ENCODE measurements around the gene ABI2. TPM values are rescaled to one million over a fixed set of nuclear protein-coding genes. Genes with fewer than 3 reads are reported as not detected.

ABI2 gene
- total RNA-seq (2022) = 57.3 and 65.6 TPM in 2 replicates
- percentile 76 among the genes with signal in this experiment for Bru-seq, nascent RNA
- percentile 74 among the genes with signal in this experiment for BruChase-seq, experiment 1, labeled RNA remaining after a 6-hour chase
- BruChase-seq, experiment 2, labeled RNA remaining after a 2-hour chase = percentile 78 among the genes with signal in this experiment
- long read RNA-seq, full-length matches to known transcripts = 26 of 111 reads
- long read RNA-seq, partial matches to known transcripts = 4 of 111 reads
- long read RNA-seq, other reads (novel, unspliced or antisense) = 81 of 111 reads

GRCh38 chr2:203327901-203328759 lies at the start of gene ABI2:
Gene ABI2, plus strand, starts transcription at chr2:203328394. Its CDS starts 121 bp downstream, at chr2:203328515.
- no peak for TF ChIP-seq CTCF (IDR thresholded peaks at IDR 0.05; ENCODE audit: unreplicated experiment)
- Mint-ChIP-seq H3K9me3 (ENCODE audit: unreplicated experiment) (no peaks in the 10 kb centered on the region), H3K4me3 (ENCODE audit: unreplicated experiment) (peak within 1 kb of the TSS; percentile 76), H3K27ac (ENCODE audit: low read depth, unreplicated experiment) (peak within 1 kb of the TSS; percentile 61), H3K4me1 (ENCODE audit: insufficient read depth, unreplicated experiment) (peaks cover 18% of the 10 kb centered on the region), H3K36me3 (ENCODE audit: insufficient read depth, unreplicated experiment) (no peaks in the 10 kb centered on the region), H3K27me3 (ENCODE audit: insufficient read depth, unreplicated experiment) (no peaks in the 10 kb centered on the region)
- ChIA-PET CTCF (interaction anchor here (0.5 to 1.5 kb wide), 4 partner anchors 9 to 737 kb away, joined by 3 to 4 read pairs (median 3); no protein-coding TSS in a partner anchor), POLR2A (interaction anchor here (0.6 to 2.2 kb wide), 9 partner anchors 10 to 388 kb away, joined by 3 to 17 read pairs (median 3); partner anchors contain the start of gene CYP20A1)
- no TSS peak for BruUV-seq (replicated peaks)
- intact Hi-C loops (cut with micrococcal nuclease) = loop anchor here (5.0 kb wide), 2 partner anchors 91 to 124 kb away; partner anchors contain the start of gene CYP20A1
- DNase-seq (ENCODE audit: unreplicated experiment) = peak; percentile 73

GRCh38 chr2:203279288-203279687 lies 48.9 kb upstream of the ABI2 start:
- BruUV-seq (replicated peaks) = no TSS peak
- Mint-ChIP-seq H3K27me3 (ENCODE audit: insufficient read depth, unreplicated experiment) (no peaks in the 10 kb centered on the region), H3K4me3 (ENCODE audit: unreplicated experiment) (no peak overlapping the region), H3K36me3 (ENCODE audit: insufficient read depth, unreplicated experiment) (peaks cover 47% of the 10 kb centered on the region), H3K27ac (ENCODE audit: low read depth, unreplicated experiment) (no peak overlapping the region), H3K4me1 (ENCODE audit: insufficient read depth, unreplicated experiment) (no peaks in the 10 kb centered on the region), H3K9me3 (ENCODE audit: unreplicated experiment) (no peaks in the 10 kb centered on the region)
- ChIA-PET POLR2A (interaction anchor here (0.6 to 1.2 kb wide), 2 partner anchors 9 to 10 kb away, joined by 3 read pairs; no protein-coding TSS in a partner anchor), CTCF (no interaction called here)
- intact Hi-C loops (cut with micrococcal nuclease) = no loop called here
- DNase-seq (ENCODE audit: unreplicated experiment) = no peak
- no peak for TF ChIP-seq CTCF (IDR thresholded peaks at IDR 0.05; ENCODE audit: unreplicated experiment)

- no peak overlapping the region for H3K27ac Mint-ChIP-seq (ENCODE audit: low read depth, unreplicated experiment)
- CTCF ChIA-PET = interaction anchor here (0.6 to 1.1 kb wide), 2 partner anchors 8 to 253 kb away, joined by 3 read pairs; no protein-coding TSS in a partner anchor
- no peaks in the 10 kb centered on the region for H3K4me1 Mint-ChIP-seq (ENCODE audit: insufficient read depth, unreplicated experiment)
Observed at GRCh38 chr2:203280428-203281064, 47.6 kb upstream of the ABI2 start.

More at GRCh38 chr2:203280428-203281064, 47.6 kb upstream of the ABI2 start:
- POLR2A ChIA-PET = interaction anchor here (0.6 kb wide), 1 partner anchor 588 kb away, joined by 3 read pairs; no protein-coding TSS in a partner anchor
- Mint-ChIP-seq H3K4me3 (ENCODE audit: unreplicated experiment) (no peak overlapping the region), H3K9me3 (ENCODE audit: unreplicated experiment) (no peaks in the 10 kb centered on the region), H3K36me3 (ENCODE audit: insufficient read depth, unreplicated experiment) (peaks cover 42% of the 10 kb centered on the region), H3K27me3 (ENCODE audit: insufficient read depth, unreplicated experiment) (no peaks in the 10 kb centered on the region)
- intact Hi-C loops (cut with micrococcal nuclease) = no loop called here
- BruUV-seq (replicated peaks) = no TSS peak
- no peak for TF ChIP-seq CTCF (IDR thresholded peaks at IDR 0.05; ENCODE audit: unreplicated experiment)
- DNase-seq (ENCODE audit: unreplicated experiment) = peak; percentile 13
